Transverse colon (tissue), 4 donors: ENCODE measurements around the gene HEPN1. TPM values are rescaled to one million over a fixed set of nuclear protein-coding genes. Genes with fewer than 3 reads are reported as not detected.

Source experiments
- DNase-seq: peaks from one replicate; pipeline ENCODE4 v3.0.0-alpha.2; 2019
- H3K27ac ChIP-seq, 4 donors: fragments of 200-600 bp; sonication (generic); 2 replicates each; pipeline ENCODE4 v1.5.1; 2016 to 2018; ENCODE audit warnings: inconsistent platforms in 4 of 4
- H3K27me3 ChIP-seq: fragments of 200-600 bp; sonication (generic); 2 replicates; pipeline ENCODE4 v1.5.1; 2017; ENCODE audit warnings: inconsistent platforms
- H3K36me3 ChIP-seq, 4 donors: fragments of 200-600 bp; sonication (generic); 2 replicates each; pipeline ENCODE4 v1.5.1; 2017 to 2019; ENCODE audit warnings: inconsistent platforms in 4 of 4
- H3K4me1 ChIP-seq, 4 donors: fragments of 200-600 bp; sonication (generic); 2 replicates each; pipeline ENCODE4 v1.5.1; 2017 to 2020; ENCODE audit warnings: inconsistent platforms in 4 of 4
- H3K4me3 ChIP-seq, 4 donors: fragments of 200-600 bp; sonication (generic); 1 replicate in 1 of 4; 2 replicates in 3 of 4; pipeline versions ENCODE4 v1.5.1 to v1.6.1; 2017 to 2019; ENCODE audit warnings: inconsistent platforms in 4 of 4
- H3K9me3 ChIP-seq, 2 donors: fragments of 200-600 bp; sonication (generic); 2 replicates each; pipeline ENCODE4 v1.5.1; 2017 to 2019; ENCODE audit warnings: inconsistent platforms in 2 of 2
- EP300 ChIP-seq: sonication (generic); formaldehyde crosslinking; IDR thresholded peaks from one replicate; pipeline ENCODE4 v1.6.1; 2017; ENCODE audit warnings: antibody characterized with exemption, low read depth
- POLR2A ChIP-seq: fragments of 450-650 bp; IDR thresholded peaks from one replicate; pipeline ENCODE4 v1.6.1; 2016; ENCODE audit warnings: antibody characterized with exemption, mild to moderate bottlenecking, moderate library complexity
- POLR2AphosphoS5 ChIP-seq, 3 donors: sonication (generic); formaldehyde crosslinking; IDR thresholded peaks; one replicate each; pipeline ENCODE4 v1.6.1; 2016; ENCODE audit warnings: antibody characterized with exemption in 3 of 3
- WGBS, 2 donors: methylation state at CpG; one replicate each; pipeline ENCODE4 v1.1.5; 2018; ENCODE audit warnings: low coverage in 1 of 2; 5-methylcytosine and 5-hydroxymethylcytosine counted together
- in situ Hi-C, 4 donors: fragments of 200-750 bp; cut with MboI; loops; one replicate each; pipeline versions ENCODE4 v1.15.0 to v1.15.1; 2017; ENCODE audit warnings: low sequenced_read_pairs in 3 of 4, low pct_ligation_motif_present in 1 of 4, low pct_unique_long_range_greater_than_20kb in 1 of 4
- intact Hi-C: fragments of 100-400 bp; cut with DNase I; formaldehyde crosslinking; loops from one replicate; pipeline ENCODE4 v1.15.1; 2023; ENCODE audit warnings: low total_unique reads
- total RNA-seq, 4 donors: library from RNA; depleted of rRNA; stranded (reverse); fragments of >200 nt; gene quantifications; one replicate each; pipeline ENCODE4 v1.1.0, GENCODE V29; 2016
- TF ChIP-seq, protein P1 (sequence below), 5 experiments: fragments of 200-600 bp in 3 of 5; fragments of 450-650 bp in 2 of 5; sonication (generic) in 3 of 5; IDR thresholded peaks; 1 replicate in 2 of 5; 2 replicates in 3 of 5; pipeline ENCODE4 v1.5.1; 2016 to 2017; ENCODE audit warnings: antibody characterized with exemption in 5 of 5, inconsistent platforms in 3 of 5, mild to moderate bottlenecking in 2 of 5, moderate library complexity in 1 of 5

Gene HEPN1
- total RNA-seq, 4 donors from 2014 or later, result not detected

DNA sequence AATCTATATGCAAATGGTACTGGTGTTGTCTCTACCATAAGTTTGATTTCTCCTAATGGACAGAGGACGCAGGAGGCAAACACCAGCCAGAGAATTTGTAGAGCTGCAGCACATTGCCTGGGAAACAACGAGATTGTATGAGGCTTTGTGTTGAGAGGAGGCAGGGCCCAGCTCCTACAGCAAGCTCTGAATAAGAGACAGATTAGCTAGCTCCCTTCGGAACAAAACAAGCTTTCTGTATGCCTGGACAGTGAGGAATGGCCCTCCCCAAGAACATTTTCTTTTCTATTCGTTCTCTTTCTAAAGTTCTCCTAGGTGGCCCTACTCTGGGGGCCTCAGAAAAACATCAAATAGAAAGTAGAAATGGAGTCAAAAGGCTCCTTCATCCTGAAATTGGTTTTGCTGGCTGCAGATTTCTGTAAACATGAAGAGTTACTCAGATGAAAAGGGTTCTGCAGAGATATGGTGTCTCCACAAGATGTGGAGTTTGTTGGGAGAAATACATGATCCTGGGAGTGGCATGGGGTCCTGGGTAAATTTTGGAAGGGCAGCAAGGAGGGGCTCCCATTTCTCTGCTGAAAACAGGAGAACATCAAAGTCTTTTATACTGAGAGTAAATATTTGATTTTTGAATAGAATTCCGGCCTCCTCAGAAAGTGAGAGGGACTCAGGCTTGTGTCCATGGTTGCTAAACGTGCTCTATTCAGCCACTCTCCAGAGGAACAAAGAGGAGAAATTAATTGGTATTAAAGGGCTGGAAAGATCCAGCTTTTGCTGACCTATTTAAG, 23.6 kb downstream of the HEPN1 start:
- H3K4me1 ChIP-seq, result no peaks in the 10 kb centered on the region
- TF ChIP-seq POLR2A, result no peak
- no peak for TF ChIP-seq POLR2AphosphoS5 (IDR thresholded peaks at IDR 0.05)
- no peak for TF ChIP-seq EP300
- TF ChIP-seq, protein P1, sequence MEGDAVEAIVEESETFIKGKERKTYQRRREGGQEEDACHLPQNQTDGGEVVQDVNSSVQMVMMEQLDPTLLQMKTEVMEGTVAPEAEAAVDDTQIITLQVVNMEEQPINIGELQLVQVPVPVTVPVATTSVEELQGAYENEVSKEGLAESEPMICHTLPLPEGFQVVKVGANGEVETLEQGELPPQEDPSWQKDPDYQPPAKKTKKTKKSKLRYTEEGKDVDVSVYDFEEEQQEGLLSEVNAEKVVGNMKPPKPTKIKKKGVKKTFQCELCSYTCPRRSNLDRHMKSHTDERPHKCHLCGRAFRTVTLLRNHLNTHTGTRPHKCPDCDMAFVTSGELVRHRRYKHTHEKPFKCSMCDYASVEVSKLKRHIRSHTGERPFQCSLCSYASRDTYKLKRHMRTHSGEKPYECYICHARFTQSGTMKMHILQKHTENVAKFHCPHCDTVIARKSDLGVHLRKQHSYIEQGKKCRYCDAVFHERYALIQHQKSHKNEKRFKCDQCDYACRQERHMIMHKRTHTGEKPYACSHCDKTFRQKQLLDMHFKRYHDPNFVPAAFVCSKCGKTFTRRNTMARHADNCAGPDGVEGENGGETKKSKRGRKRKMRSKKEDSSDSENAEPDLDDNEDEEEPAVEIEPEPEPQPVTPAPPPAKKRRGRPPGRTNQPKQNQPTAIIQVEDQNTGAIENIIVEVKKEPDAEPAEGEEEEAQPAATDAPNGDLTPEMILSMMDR (IDR thresholded peaks at IDR 0.05), result no peak
- H3K4me3 ChIP-seq, result no peak overlapping the region
- H3K27ac ChIP-seq, result no peak overlapping the region
- H3K36me3 ChIP-seq, result no peaks in the 10 kb centered on the region
- intact Hi-C loops, result no loop called here
- no peaks in the 10 kb centered on the region for H3K9me3 ChIP-seq
- 43 to 57% methylated on average over 2 to 6 of the region's 6 CpGs for WGBS, 2 donors
- in situ Hi-C loops, result no loop called here
- DNase-seq, result no peak
- peaks cover 12% of the 10 kb centered on the region for H3K27me3 ChIP-seq

DNA sequence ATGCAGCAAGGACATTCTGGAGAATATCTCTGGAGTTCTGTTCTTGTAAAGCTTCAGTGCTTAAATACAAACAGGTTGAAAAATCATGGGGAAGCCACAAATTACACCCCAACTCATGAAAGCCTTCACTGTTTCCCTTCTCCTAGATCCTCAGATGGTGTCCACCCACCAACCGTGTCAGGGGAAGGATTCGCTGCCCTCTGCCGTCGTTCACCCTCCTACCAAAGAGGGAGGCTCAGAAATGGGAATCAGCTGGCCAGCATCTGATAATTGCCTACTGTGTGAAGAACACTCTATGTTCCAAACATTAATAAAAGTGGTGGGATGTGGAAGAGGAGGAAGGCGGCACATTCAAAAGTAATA, 24.2 kb downstream of the HEPN1 start:
- Histone ChIP-seq H3K9me3 (no peaks in the 10 kb centered on the region), H3K36me3 (no peaks in the 10 kb centered on the region), H3K4me3 (no peak overlapping the region), H3K27ac (no peak overlapping the region), H3K27me3 (peaks cover 12% of the 10 kb centered on the region), H3K4me1 (no peaks in the 10 kb centered on the region)
- WGBS, 2 donors, result 60 to 72% methylated on average over 1 to 5 of the region's 5 CpGs
- intact Hi-C loops (no loop called here), in situ Hi-C loops (no loop called here)
- TF ChIP-seq POLR2AphosphoS5 (IDR thresholded peaks at IDR 0.05) (no peak), POLR2A (no peak), EP300 (no peak)
- TF ChIP-seq, protein P1 (IDR thresholded peaks at IDR 0.05), result no peak
- no peak for DNase-seq

DNA sequence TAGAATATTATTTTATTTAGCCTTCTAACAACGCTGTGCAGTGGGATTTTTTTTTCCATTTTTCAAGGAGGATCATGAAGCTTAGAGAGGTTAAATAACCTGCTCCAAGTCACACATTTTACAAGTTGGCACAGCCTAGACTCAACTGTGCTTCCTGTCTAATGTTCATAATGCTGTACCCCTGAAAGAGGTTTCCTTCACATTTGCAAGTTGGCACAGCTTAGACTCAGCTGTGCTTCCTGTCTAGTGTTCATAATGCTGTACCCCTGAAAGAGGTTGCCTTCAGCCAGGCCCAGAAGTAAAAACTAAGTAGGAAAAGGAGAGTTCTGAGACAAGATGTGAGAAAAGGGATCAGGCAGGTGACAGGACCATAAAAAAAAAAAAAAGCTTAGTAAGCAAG, 24.7 kb downstream of the HEPN1 start:
- Histone ChIP-seq H3K27ac (no peak overlapping the region), H3K9me3 (no peaks in the 10 kb centered on the region), H3K4me1 (no peaks in the 10 kb centered on the region), H3K36me3 (no peaks in the 10 kb centered on the region), H3K27me3 (peaks cover 12% of the 10 kb centered on the region), H3K4me3 (no peak overlapping the region)
- WGBS, 2 donors, result 24 to 40% methylated on average over 1 of the region's 1 CpG
- intact Hi-C loops, result no loop called here
- DNase-seq, result no peak
- no peak for TF ChIP-seq EP300
- no peak for TF ChIP-seq POLR2AphosphoS5 (IDR thresholded peaks at IDR 0.05)
- TF ChIP-seq POLR2A, result no peak
- TF ChIP-seq, protein P1 (IDR thresholded peaks at IDR 0.05), result no peak
- in situ Hi-C loops, result no loop called here

DNA sequence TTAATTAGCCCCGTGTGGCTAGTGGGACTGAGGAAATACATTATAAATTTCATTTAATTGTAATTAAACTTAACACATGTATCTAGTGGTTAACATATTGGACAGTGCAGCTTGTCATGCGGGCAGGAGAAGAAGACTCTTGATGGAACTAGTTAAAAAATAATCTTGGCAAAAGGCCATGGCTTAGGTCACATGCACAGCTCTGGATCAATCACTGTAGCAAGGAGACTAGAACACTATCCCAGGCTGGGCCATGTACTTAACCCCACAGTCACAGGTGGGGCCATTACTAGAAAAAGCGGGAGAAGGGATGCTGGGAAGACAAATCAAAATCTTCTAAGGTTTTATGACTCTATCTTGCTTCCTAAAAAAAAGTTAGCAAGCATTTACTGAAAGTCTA, 25.5 kb downstream of the HEPN1 start:
- in situ Hi-C loops (no loop called here), intact Hi-C loops (no loop called here)
- peaks cover 12% of the 10 kb centered on the region for H3K27me3 ChIP-seq
- WGBS, 2 donors, result 40 to 72% methylated on average over 3 of the region's 3 CpGs
- H3K4me1 ChIP-seq, result no peaks in the 10 kb centered on the region
- no peak for DNase-seq
- H3K36me3 ChIP-seq, result no peaks in the 10 kb centered on the region
- H3K4me3 ChIP-seq, result no peak overlapping the region
- TF ChIP-seq, protein P1 (IDR thresholded peaks at IDR 0.05), result no peak
- TF ChIP-seq EP300 (no peak), POLR2AphosphoS5 (IDR thresholded peaks at IDR 0.05) (no peak), POLR2A (no peak)
- no peaks in the 10 kb centered on the region for H3K9me3 ChIP-seq
- H3K27ac ChIP-seq, result no peak overlapping the region
